ENCODE results near the gene POU6F1. TPM values are rescaled to one million over a fixed set of nuclear protein-coding genes. Genes with fewer than 3 reads are reported as not detected.

Gene POU6F1
- total and polyA plus RNA-seq, 2 experiments from 2014 or later: 1.8 to 3.0 TPM

DNA sequence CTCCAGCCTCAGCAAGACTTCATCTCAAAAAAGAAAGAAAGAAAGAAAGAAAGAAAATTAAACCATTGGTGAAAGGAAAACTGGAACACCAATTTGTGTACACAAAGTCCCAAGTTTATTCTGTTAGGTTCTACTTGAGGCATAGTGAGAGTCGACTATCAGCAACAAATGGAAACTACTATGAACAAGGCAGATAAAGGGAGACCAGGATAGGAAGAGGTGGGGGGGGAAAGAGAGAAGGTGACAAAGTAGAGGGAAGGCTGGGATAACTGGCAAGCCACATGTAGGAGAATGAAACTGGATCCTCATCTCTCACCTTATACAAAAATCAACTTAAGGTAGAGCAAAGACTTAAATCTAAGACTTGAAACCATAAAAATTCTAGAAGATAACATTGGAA lies 70.6 kb downstream of the POU6F1 start:
- Histone ChIP-seq H2AFZ (no peak overlapping the region), H4K20me1 (ENCODE audit: insufficient read depth) (no peaks in the 10 kb centered on the region; the same call in 1 of the 2 replicates), H3K27ac (no peak overlapping the region), H3K9ac (no peak overlapping the region), H3K4me3 (no peak overlapping the region), H3F3A (ENCODE audit: insufficient read depth) (no peaks in the 10 kb centered on the region), H3K4me1 (ENCODE audit: insufficient read depth) (no peaks in the 10 kb centered on the region), H3K79me2 (ENCODE audit: insufficient read depth) (peaks cover 85% of the 10 kb centered on the region), H3K36me3 (ENCODE audit: low read depth) (no peaks in the 10 kb centered on the region), H3K27me3 (replicated peaks; ENCODE audit: insufficient read depth) (no peaks in the 10 kb centered on the region), H3K9me3 (ENCODE audit: low read depth) (no peaks in the 10 kb centered on the region), H3K4me2 (ENCODE audit: unreplicated experiment) (no peak overlapping the region), H3K9me2 (ENCODE audit: insufficient read depth) (peaks cover 3% of the 10 kb centered on the region; the same call in 1 of the 2 replicates)
- in situ Hi-C loops (cut with MboI): no loop called here
- DNase-seq: no peak
- TF ChIP-seq EZH2phosphoT487 (IDR thresholded peaks at IDR 0.05; ENCODE audit: insufficient read depth, low read depth): no peak
- no peak for TF ChIP-seq EZH2 (IDR thresholded peaks at IDR 0.05; ENCODE audit: insufficient read depth, poor library complexity, severe bottlenecking)
- WGBS, 2 experiments (ENCODE audit: low coverage in 1 of 2, low lambda C conversion rate in 2 of 2, missing lambda C conversion rate in 2 of 2): 64 to 67% methylated on average over 1 of the region's 1 CpG

DNA sequence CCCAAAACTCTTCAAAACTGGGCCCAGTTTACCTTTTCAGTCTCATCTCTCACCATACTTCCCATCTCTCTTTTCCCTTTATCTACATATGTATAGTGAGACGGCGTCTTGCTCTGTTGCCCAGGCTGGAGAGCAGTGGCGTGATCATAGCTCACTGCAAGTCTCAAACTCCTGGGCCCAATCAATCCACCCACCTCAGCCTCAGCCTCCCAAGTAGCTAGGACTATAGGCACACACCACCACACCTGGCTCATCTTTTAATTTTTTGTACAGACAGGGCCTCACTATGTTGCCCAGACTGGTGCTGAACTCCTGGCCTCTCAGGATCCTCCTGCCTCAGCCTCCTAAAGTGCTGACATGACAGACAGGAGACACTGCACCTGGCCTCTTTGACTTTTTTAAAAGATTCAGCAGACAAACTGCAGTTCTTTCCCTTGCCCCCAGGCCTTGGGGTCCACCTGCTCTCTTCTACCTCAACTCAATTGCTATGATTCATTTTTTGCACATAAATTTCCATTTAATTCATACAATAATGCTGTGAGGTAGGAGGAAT lies 78.5 kb downstream of the POU6F1 start:
- Histone ChIP-seq H3F3A (ENCODE audit: insufficient read depth) (no peaks in the 10 kb centered on the region), H3K4me3 (no peak overlapping the region), H3K9me2 (ENCODE audit: insufficient read depth) (peaks cover 3% of the 10 kb centered on the region; the same call in 1 of the 2 replicates), H3K4me2 (ENCODE audit: unreplicated experiment) (no peak overlapping the region), H3K9me3 (ENCODE audit: low read depth) (no peaks in the 10 kb centered on the region), H2AFZ (no peak overlapping the region), H3K27ac (no peak overlapping the region), H4K20me1 (ENCODE audit: insufficient read depth) (no peaks in the 10 kb centered on the region), H3K4me1 (ENCODE audit: insufficient read depth) (no peaks in the 10 kb centered on the region), H3K9ac (no peak overlapping the region), H3K79me2 (ENCODE audit: insufficient read depth) (peaks cover 68% of the 10 kb centered on the region), H3K36me3 (ENCODE audit: low read depth) (0 out of 2 replicates have a peak, but pooled peaks cover 6% of the 10 kb centered on the region), H3K27me3 (replicated peaks; ENCODE audit: insufficient read depth) (no peaks in the 10 kb centered on the region)
- in situ Hi-C loops (cut with MboI): no loop called here
- no peak for TF ChIP-seq EZH2phosphoT487 (IDR thresholded peaks at IDR 0.05; ENCODE audit: insufficient read depth, low read depth)
- TF ChIP-seq EZH2 (IDR thresholded peaks at IDR 0.05; ENCODE audit: insufficient read depth, poor library complexity, severe bottlenecking): no peak
- 97% methylated on average over 3 of the region's 3 CpGs for WGBS, 2 experiments (ENCODE audit: low coverage in 1 of 2, low lambda C conversion rate in 2 of 2, missing lambda C conversion rate in 2 of 2)
- no peak for DNase-seq

Small RNAs within 50 kb of the gene (small RNA-seq; reads per million reads assigned to genes)
- gene RF00019 (ENCODE audit: low read depth, low replicate concordance) (not detected), gene RNU6-199P (ENCODE audit: low read depth, low replicate concordance) (not detected)

Other genes with a start within 250 kb of the POU6F1 start
- 16.3 and 22.8 TPM in 2 replicates for gene SLC11A2, start 191.7 kb downstream of the POU6F1 start, total RNA-seq (2014; rRNA removed; shearing (Covaris generic))
- 18.2 and 18.7 TPM in 2 replicates for gene SLC11A2, start 191.7 kb downstream of the POU6F1 start, polyA plus RNA-seq (2016; fragmentation: Nextera tagmentation; extraction: Ambion mirVana)
- 29.8 and 67.5 TPM in 2 replicates for gene LETMD1, start 169.7 kb downstream of the POU6F1 start, total RNA-seq (2014; rRNA removed; shearing (Covaris generic))
- 14.5 and 16.3 TPM in 2 replicates for gene LETMD1, start 169.7 kb downstream of the POU6F1 start, polyA plus RNA-seq (2016; fragmentation: Nextera tagmentation; extraction: Ambion mirVana)
- gene CSRNP2, start 134.5 kb downstream of the POU6F1 start, total RNA-seq (2014; rRNA removed; shearing (Covaris generic)): 21.4 and 22.0 TPM in 2 replicates
- 13.7 and 15.1 TPM in 2 replicates for gene CSRNP2, start 134.5 kb downstream of the POU6F1 start, polyA plus RNA-seq (2016; fragmentation: Nextera tagmentation; extraction: Ambion mirVana)
- gene TFCP2, start 44.9 kb downstream of the POU6F1 start, total RNA-seq (2014; rRNA removed; shearing (Covaris generic)): 9.0 and 20.2 TPM in 2 replicates
- 10.8 and 12.4 TPM in 2 replicates for gene TFCP2, start 44.9 kb downstream of the POU6F1 start, polyA plus RNA-seq (2016; fragmentation: Nextera tagmentation; extraction: Ambion mirVana)
- 145 and 150 TPM in 2 replicates for gene DAZAP2, start 20.8 kb upstream of the POU6F1 start, total RNA-seq (2014; rRNA removed; shearing (Covaris generic))
- gene DAZAP2, start 20.8 kb upstream of the POU6F1 start, polyA plus RNA-seq (2016; fragmentation: Nextera tagmentation; extraction: Ambion mirVana): 216 and 228 TPM in 2 replicates
- gene SMAGP, start 52.4 kb upstream of the POU6F1 start, total RNA-seq (2014; rRNA removed; shearing (Covaris generic)): 18.2 and 18.8 TPM in 2 replicates
- 35.0 and 41.0 TPM in 2 replicates for gene SMAGP, start 52.4 kb upstream of the POU6F1 start, polyA plus RNA-seq (2016; fragmentation: Nextera tagmentation; extraction: Ambion mirVana)
- gene BIN2, start 106.1 kb upstream of the POU6F1 start, total RNA-seq (2014; rRNA removed; shearing (Covaris generic)): not detected in 2 replicates
- not detected in 2 replicates for gene BIN2, start 106.1 kb upstream of the POU6F1 start, polyA plus RNA-seq (2016; fragmentation: Nextera tagmentation; extraction: Ambion mirVana)
- not detected in 2 replicates for gene CELA1, start 128.6 kb upstream of the POU6F1 start, total RNA-seq (2014; rRNA removed; shearing (Covaris generic))
- not detected in 2 replicates for gene CELA1, start 128.6 kb upstream of the POU6F1 start, polyA plus RNA-seq (2016; fragmentation: Nextera tagmentation; extraction: Ambion mirVana)
- gene GALNT6, start 173.3 kb upstream of the POU6F1 start, total RNA-seq (2014; rRNA removed; shearing (Covaris generic)): 9.4 and 22.4 TPM in 2 replicates
- 3.9 and 4.3 TPM in 2 replicates for gene GALNT6, start 173.3 kb upstream of the POU6F1 start, polyA plus RNA-seq (2016; fragmentation: Nextera tagmentation; extraction: Ambion mirVana)
- gene SLC4A8, start 206.8 kb upstream of the POU6F1 start, total RNA-seq (2014; rRNA removed; shearing (Covaris generic)): 2.6 and 4.3 TPM in 2 replicates
- 3.1 and 4.6 TPM in 2 replicates for gene SLC4A8, start 206.8 kb upstream of the POU6F1 start, polyA plus RNA-seq (2016; fragmentation: Nextera tagmentation; extraction: Ambion mirVana)

Data from GM23248 (cell line).